Measurements from ENCODE around the gene SUFU. TPM values are rescaled to one million over a fixed set of nuclear protein-coding genes. Genes with fewer than 3 reads are reported as not detected.

SUFU gene
- total and polyA plus RNA-seq, 2 of the 13 experiments (the other 11 are each of a cell fraction or from before 2014, with no cell fraction given): 2.9 to 5.5 TPM

DNA sequence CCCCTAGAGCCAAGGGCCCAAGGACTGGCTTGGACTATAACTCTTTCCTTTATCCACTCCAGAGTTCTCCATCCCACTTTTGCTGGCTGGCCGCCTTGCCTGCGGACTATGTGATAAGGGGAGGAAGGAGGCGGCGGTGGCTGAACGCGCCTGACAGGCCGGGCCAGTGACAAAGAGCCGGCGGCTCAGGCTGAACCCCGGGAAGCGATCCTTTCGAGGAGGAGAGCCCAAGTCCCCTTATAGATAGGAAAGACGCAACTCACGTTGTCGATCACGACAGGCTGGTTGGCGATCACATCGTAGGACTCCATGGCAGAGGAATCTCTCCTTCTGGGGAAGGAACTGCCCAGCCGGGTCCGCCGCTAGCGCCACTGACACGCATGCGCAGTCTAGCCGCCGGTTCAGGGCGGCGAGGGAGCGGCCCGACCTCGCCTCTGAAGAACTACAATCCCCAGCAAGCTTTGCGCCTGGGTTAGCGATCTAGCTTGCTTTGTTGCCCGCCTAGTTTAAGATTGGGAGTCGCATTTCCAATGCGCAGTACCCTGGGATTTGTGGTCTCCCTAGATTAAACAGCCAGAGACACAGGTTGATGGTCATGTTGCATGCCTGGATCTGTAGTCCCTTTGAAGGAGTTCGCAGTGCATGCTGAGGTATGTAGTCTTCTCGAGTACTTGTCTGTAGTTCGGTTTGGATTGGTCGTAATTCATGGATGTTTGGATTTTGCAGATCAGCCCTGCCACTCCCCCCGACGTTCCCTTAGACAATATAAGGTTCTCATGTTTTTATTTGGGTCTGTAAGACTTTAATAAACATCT, 1.2 kb upstream of the SUFU start, which contains the start of gene ACTR1A (continued):
- TF ChIP-seq, protein P1, sequence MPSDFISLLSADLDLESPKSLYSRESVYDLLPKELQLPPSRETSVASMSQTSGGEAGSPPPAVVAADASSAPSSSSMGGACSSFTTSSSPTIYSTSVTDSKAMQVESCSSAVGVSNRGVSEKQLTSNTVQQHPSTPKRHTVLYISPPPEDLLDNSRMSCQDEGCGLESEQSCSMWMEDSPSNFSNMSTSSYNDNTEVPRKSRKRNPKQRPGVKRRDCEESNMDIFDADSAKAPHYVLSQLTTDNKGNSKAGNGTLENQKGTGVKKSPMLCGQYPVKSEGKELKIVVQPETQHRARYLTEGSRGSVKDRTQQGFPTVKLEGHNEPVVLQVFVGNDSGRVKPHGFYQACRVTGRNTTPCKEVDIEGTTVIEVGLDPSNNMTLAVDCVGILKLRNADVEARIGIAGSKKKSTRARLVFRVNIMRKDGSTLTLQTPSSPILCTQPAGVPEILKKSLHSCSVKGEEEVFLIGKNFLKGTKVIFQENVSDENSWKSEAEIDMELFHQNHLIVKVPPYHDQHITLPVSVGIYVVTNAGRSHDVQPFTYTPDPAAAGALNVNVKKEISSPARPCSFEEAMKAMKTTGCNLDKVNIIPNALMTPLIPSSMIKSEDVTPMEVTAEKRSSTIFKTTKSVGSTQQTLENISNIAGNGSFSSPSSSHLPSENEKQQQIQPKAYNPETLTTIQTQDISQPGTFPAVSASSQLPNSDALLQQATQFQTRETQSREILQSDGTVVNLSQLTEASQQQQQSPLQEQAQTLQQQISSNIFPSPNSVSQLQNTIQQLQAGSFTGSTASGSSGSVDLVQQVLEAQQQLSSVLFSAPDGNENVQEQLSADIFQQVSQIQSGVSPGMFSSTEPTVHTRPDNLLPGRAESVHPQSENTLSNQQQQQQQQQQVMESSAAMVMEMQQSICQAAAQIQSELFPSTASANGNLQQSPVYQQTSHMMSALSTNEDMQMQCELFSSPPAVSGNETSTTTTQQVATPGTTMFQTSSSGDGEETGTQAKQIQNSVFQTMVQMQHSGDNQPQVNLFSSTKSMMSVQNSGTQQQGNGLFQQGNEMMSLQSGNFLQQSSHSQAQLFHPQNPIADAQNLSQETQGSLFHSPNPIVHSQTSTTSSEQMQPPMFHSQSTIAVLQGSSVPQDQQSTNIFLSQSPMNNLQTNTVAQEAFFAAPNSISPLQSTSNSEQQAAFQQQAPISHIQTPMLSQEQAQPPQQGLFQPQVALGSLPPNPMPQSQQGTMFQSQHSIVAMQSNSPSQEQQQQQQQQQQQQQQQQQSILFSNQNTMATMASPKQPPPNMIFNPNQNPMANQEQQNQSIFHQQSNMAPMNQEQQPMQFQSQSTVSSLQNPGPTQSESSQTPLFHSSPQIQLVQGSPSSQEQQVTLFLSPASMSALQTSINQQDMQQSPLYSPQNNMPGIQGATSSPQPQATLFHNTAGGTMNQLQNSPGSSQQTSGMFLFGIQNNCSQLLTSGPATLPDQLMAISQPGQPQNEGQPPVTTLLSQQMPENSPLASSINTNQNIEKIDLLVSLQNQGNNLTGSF (CRISPR knock-in tag; IDR thresholded peaks at IDR 0.05): no peak
- no peak for TF ChIP-seq FIP1L1 (IDR thresholded peaks at IDR 0.05; ENCODE audit: borderline replicate concordance, insufficient read depth, low read depth, low read length)
- peak; percentile 83 for TF ChIP-seq ZNF891 (CRISPR knock-in tag; IDR thresholded peaks at IDR 0.05)
- TF ChIP-seq, protein P2, sequence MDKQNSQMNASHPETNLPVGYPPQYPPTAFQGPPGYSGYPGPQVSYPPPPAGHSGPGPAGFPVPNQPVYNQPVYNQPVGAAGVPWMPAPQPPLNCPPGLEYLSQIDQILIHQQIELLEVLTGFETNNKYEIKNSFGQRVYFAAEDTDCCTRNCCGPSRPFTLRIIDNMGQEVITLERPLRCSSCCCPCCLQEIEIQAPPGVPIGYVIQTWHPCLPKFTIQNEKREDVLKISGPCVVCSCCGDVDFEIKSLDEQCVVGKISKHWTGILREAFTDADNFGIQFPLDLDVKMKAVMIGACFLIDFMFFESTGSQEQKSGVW (CRISPR knock-in tag; IDR thresholded peaks at IDR 0.05; ENCODE audit: borderline replicate concordance): no peak
- TF ChIP-seq POGZ (CRISPR knock-in tag; IDR thresholded peaks at IDR 0.05): no peak
- no peak for TF ChIP-seq MEIS2 (CRISPR knock-in tag; IDR thresholded peaks at IDR 0.05)
- TF ChIP-seq SALL2 (CRISPR knock-in tag; IDR thresholded peaks at IDR 0.05): 0 out of 2 replicates have a peak, but pooled peaks have one; percentile 2
- TF ChIP-seq ZNF790 (CRISPR knock-in tag; IDR thresholded peaks at IDR 0.05; ENCODE audit: borderline replicate concordance): peak; percentile 64; the same call in 1 of the 2 replicates
- TF ChIP-seq, protein P3, sequence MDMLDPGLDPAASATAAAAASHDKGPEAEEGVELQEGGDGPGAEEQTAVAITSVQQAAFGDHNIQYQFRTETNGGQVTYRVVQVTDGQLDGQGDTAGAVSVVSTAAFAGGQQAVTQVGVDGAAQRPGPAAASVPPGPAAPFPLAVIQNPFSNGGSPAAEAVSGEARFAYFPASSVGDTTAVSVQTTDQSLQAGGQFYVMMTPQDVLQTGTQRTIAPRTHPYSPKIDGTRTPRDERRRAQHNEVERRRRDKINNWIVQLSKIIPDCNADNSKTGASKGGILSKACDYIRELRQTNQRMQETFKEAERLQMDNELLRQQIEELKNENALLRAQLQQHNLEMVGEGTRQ (IDR thresholded peaks at IDR 0.05; ENCODE audit: low read depth, low read length): no peak
- TF ChIP-seq, protein P3 (CRISPR knock-in tag; IDR thresholded peaks at IDR 0.05; ENCODE audit: borderline replicate concordance): 0 out of 2 replicates have a peak, but pooled peaks have one; percentile 33
- TF ChIP-seq ZNF430 (CRISPR knock-in tag; IDR thresholded peaks at IDR 0.05): no peak
- no peak for TF ChIP-seq CAMTA2 (CRISPR knock-in tag; IDR thresholded peaks at IDR 0.05; ENCODE audit: borderline replicate concordance)
- TF ChIP-seq, protein P4, sequence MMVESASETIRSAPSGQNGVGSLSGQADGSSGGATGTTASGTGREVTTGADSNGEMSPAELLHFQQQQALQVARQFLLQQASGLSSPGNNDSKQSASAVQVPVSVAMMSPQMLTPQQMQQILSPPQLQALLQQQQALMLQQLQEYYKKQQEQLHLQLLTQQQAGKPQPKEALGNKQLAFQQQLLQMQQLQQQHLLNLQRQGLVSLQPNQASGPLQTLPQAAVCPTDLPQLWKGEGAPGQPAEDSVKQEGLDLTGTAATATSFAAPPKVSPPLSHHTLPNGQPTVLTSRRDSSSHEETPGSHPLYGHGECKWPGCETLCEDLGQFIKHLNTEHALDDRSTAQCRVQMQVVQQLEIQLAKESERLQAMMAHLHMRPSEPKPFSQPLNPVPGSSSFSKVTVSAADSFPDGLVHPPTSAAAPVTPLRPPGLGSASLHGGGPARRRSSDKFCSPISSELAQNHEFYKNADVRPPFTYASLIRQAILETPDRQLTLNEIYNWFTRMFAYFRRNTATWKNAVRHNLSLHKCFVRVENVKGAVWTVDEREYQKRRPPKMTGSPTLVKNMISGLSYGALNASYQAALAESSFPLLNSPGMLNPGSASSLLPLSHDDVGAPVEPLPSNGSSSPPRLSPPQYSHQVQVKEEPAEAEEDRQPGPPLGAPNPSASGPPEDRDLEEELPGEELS (CRISPR knock-in tag; IDR thresholded peaks at IDR 0.05): peak; percentile 61; the same call in 1 of the 2 replicates
- no peak for TF ChIP-seq BCL6 (CRISPR knock-in tag; IDR thresholded peaks at IDR 0.05)
- no peak for TF ChIP-seq ZNF367 (CRISPR knock-in tag; IDR thresholded peaks at IDR 0.05; ENCODE audit: borderline replicate concordance)
- TF ChIP-seq SAP130 (CRISPR knock-in tag; IDR thresholded peaks at IDR 0.05; ENCODE audit: low read depth): peak; percentile 67; the same call in 1 of the 2 replicates
- no peak for TF ChIP-seq ZNF253 (CRISPR knock-in tag; IDR thresholded peaks at IDR 0.05; ENCODE audit: borderline replicate concordance)
- TF ChIP-seq PRPF4 (IDR thresholded peaks at IDR 0.05; ENCODE audit: low read depth, low read length, poor library complexity, severe bottlenecking): no peak
- TF ChIP-seq SMARCC2 (IDR thresholded peaks at IDR 0.05): no peak

Data from HepG2 (cell line).